Testis (tissue), 2 donors: ENCODE data around the gene MAPKBP1.

Source experiments
- CTCF ChIP-seq, 3 experiments: fragments of 450-650 bp in 2 of 3; fragments of 200-600 bp in 1 of 3; sonication (generic) in 1 of 3; IDR thresholded peaks; one replicate each; pipeline ENCODE4 v1.5.1; 2016 to 2019; ENCODE audit warnings: antibody characterized with exemption in 3 of 3, mild to moderate bottlenecking in 2 of 3, moderate library complexity in 1 of 3
- POLR2A ChIP-seq: fragments of 450-650 bp; IDR thresholded peaks from one replicate; pipeline ENCODE4 v1.6.1; 2017; ENCODE audit warnings: antibody characterized with exemption, mild to moderate bottlenecking, moderate library complexity

- TF ChIP-seq CTCF (IDR thresholded peaks at IDR 0.05) (no peak), POLR2A (no peak)
Measured at GRCh38 chr15:41849204-41849603, 74.9 kb downstream of the MAPKBP1 start.
